Stimulated activated CD8-positive, alpha-beta memory T cell treated with anti-CD3 and anti-CD28 coated beads, Interleukin-7, amount 100 ng/mL, for 4 hours (primary cell): Measurements from ENCODE around the gene PAPOLA.
A peak's percentile ranks its signal among the peaks of the same experiment; 100 is the strongest.
"Not testable (repeated sequence)": the region's sequence is repeated elsewhere in the genome, so short reads cannot be mapped to it uniquely, and the experiment has no call there.

ENCODE experiments used
- DNase-seq, 2 donors: peaks; one replicate each; pipeline ENCODE4 v3.0.0-alpha.2; 2020; ENCODE audit warnings: low read depth in 2 of 2

The PAPOLA gene

GRCh38 chr14:96501740-96502620 is at the start of gene PAPOLA:
Gene PAPOLA, plus strand, starts transcription at chr14:96502382. Its CDS starts 211 bp downstream, at chr14:96502593.
- peak; percentile 91 to 93 for DNase-seq

DNA sequence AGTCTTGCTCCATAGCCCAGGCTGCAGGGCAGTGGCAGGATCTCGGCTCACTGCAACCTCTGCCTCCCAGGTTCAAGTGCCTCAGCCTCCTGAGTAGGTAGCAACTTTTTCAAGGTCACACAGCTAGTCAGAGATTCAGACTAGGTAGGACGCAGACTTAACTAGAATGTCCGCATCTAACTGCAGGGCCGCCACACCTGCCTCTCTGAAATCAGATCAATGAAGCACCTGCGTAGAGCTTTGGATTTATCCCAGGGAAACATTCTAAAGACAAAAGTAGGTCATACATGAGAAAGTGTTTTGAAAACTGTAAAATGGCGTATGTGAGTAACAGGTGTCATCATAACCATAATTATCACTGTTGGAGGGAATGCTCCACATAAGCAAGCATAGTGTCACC is 49.5 kb upstream of the PAPOLA start:
- no peak for DNase-seq

- no peak for DNase-seq
These were observed 46.6 kb upstream of the PAPOLA start for GRCh38 chr14:96455588-96455987.

DNA sequence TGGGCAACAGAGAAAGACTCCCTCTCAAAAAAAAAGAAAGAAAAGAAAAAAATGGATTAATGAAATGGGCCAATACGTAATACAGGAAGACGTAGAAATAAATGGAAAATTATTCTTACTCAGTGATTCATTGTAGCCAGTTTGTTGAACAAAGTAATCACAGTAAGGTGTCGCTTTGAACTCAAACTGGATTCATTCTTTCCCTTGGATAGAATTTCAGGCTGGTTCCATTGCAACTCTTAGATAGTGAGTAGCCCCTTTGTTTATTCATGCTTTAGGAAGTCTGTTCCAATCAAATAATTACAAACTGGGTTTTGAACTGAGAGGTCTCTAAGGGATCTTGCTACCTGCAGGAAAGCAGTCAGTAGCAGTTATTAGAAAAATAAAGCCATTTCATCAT is 42.3 kb upstream of the PAPOLA start:
- DNase-seq = no peak

- DNase-seq = no peak
These were observed 40.0 kb upstream of the PAPOLA start for GRCh38 chr14:96461950-96462798.

GRCh38 chr14:96464136-96464535 is 38.0 kb upstream of the PAPOLA start:
- no peak for DNase-seq

DNA sequence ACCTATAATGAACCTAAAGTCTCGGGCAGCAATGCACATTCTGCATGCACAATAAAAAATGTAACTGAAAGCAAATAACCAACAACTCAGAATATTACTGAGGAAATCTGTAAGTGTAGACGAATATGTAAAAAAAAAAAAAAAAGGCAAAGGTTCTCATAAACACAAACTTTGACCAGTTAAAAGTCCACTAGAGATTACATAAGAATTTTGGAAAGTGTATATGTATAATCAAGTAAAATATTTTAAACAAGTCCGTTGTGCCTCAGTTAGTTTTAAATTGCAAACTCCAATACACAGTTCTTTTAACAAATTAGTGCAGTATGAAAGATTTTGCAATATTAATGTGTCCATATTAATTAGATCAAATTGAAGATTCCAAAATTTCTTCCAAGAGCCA is 35.3 kb upstream of the PAPOLA start:
- no peak for DNase-seq

DNA sequence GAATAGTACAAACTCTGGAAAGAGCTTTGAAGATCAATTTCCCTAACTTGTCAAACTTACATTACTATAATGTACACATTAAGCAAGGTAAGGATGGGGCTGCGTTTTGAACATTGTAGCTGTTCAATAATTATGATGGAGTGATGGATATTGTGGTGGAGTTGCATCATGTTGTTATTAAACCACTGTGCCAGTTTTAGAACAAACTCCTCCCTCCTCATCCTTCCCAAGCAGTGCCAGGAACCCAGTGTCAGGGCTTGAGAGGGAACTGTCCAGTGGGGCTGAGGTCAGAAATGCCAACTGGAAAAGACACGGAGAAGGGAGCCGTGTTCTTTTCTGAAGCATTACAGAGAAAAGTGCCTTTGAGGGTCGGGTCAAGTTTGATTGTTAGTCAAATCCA is 31.9 kb upstream of the PAPOLA start:
- no peak for DNase-seq

DNA sequence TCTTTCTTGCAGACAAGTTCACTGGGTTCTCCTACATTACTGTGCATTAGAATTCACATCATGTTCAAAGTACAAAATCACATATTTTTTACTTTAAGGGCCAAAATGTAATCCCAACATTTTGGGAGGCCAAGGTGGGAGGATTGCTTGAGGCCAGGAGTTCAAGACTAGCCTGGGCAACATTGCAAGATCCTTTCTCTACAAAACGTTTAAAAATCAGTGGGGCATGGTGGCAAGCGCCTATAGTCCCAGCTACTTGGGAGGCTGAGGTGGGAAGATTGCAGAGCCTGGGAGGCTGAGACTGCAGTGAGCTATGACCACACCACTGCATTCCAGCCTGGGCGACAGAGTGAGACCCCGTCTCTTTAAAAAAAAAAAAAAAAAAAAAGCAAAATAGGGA is 31.2 kb upstream of the PAPOLA start:
- not testable (repeated sequence) for DNase-seq

GRCh38 chr14:96478119-96478518 is 24.1 kb upstream of the PAPOLA start:
- DNase-seq = no peak

DNA sequence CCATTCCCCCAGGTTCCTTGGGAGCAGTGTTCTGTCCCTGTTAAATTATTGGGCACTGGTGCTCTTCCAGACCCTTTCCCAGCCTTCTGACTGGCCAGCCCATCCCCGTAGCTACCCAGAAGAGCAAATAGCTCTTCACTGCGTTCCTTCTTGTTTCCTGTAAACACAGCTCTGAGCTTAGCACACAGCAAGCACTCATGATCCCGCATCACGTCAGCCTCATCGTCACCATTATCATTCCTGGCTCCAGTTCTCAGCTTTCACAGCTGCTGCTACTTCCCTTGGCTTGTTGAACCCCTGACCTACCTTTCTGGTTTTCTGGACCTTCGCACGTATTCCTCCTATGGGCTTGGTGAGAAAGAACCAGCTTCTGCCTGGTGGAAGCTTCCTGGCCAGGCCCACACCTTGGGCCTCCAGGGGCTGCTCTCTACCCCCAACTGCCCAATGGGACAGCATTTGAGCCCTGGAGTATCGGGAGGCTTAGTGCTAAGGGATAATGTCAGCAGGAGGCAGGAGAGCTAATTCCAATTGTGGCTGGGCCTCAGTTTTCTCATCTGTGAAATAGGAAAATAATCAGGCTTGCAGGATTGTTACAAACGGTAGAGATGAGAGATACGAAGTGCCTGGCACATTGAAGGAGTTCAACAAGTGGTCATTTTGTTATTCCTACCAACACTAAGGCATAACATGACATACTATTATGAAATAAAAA is 22.6 kb upstream of the PAPOLA start:
- no peak for DNase-seq

GRCh38 chr14:96481731-96482314 is 20.4 kb upstream of the PAPOLA start:
- DNase-seq = no peak

DNA sequence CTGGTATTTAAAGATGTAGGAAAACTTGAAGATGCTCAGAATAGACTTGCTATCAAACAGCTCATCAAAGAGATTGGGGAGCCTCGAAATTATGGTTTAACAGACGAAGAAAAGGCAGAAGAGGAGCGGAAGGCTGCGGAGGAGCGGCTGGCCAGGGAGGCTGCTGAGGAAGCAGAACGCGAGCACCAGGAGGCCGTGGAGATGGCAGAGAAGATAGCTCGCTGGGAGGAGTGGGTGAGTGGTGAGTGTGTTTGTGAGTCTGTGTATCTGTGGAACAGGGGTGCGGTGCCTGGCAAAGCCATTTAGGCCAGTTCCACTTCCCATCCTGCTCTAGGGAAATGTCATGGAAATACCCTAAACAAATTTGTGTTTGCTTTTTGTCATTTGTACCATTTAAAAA is 19.2 kb upstream of the PAPOLA start:
- DNase-seq = no peak

DNA sequence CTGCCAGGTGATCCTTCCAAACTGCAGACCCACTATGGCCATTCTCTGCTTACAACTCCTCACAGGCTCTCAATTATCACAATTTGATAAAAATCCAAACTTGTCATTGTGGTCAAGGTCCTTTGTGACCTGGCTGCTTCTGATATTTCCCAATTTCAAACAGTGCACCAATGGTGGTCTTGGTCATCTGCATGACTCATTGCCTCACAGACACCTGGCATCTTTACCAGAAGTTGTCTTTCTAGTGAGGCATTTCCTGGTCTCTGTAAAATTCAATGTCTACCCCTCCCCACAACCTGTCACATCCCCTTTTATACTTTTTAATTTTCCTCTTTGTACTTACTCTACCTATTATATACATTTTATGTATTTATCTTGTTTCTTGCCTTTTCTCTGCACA is 17.8 kb upstream of the PAPOLA start:
- no peak for DNase-seq

GRCh38 chr14:96486705-96487104 is 15.5 kb upstream of the PAPOLA start:
- no peak for DNase-seq

DNA sequence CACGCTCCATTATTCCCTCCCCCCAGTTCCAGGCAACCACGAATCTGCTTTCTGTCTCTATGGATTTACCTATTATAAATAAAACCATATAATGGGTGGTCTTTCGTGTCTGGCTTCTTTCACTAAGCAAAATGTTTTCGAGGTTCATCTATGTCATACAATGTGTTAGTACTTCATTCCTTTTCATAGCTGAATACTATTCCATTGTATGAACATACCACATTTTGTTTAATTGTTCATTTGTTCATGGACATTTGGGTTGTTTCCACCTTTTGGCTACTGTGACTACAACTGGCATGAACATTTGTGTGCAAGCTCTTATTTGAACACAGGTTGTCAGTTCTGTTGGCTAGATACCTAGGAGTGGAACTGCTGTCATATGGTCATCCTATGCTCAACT is 12.9 kb upstream of the PAPOLA start:
- DNase-seq = no peak

- no peak for DNase-seq
These were observed 9.0 kb upstream of the PAPOLA start for GRCh38 chr14:96493178-96493577.

GRCh38 chr14:96494331-96494730 is 7.9 kb upstream of the PAPOLA start:
- no peak for DNase-seq

GRCh38 chr14:96497087-96497486 is 5.1 kb upstream of the PAPOLA start:
- DNase-seq = no peak

- no peak for DNase-seq
These were observed 4.6 kb upstream of the PAPOLA start for GRCh38 chr14:96497586-96497985.

DNA sequence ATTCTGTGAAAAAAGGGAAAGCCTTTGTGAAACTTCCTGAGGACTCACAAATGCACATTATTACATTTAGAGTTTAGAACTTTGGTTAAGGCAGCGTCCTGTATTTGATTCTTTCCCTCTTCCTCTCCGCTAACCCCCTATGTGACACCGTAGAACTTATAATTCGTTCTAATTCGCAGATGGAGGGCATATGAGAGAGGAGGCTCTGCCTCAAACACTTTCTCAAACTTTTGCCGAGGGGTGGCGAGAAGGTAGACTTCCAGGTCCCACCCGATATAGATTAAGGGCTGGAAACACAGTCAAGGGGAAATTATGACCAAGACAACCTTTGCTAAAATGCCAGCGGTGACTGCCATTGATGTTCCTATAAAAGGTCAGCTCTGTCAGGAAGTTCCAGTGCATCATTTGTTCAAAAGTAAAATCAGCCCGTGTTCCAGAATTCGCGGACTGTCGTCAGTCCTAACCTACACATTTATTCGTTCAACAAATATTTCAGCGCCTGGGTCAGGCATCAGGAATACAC is 904 bp upstream of the PAPOLA start:
- DNase-seq = no peak
